Kidney epithelial cell (primary cell): ENCODE data around the gene ZNF214. TPM values are rescaled to one million over a fixed set of nuclear protein-coding genes. Genes with fewer than 3 reads are reported as not detected.
"Not testable (repeated sequence)": the region's sequence is repeated elsewhere in the genome, so short reads cannot be mapped to it uniquely, and the experiment has no call there.

Experiments
- DNase-seq: peaks from one replicate; pipeline ENCODE4 v3.0.0-alpha.2; 2010; ENCODE audit warnings: low read depth
- H3K27me3 ChIP-seq: 2 replicates; pipeline ENCODE4 v1.6.0; 2011; ENCODE audit warnings: low read length; ENCODE audit not compliant: control insufficient read depth, insufficient read depth
- H3K36me3 ChIP-seq: 2 replicates; pipeline ENCODE4 v1.5.1; 2011; ENCODE audit warnings: low read length; ENCODE audit not compliant: control insufficient read depth, insufficient read depth
- H3K4me3 ChIP-seq: 2 replicates; pipeline ENCODE4 v1.5.1; 2011; ENCODE audit warnings: low read depth, mild to moderate bottlenecking, control low read depth, low read length
- total RNA-seq: library from RNA; depleted of rRNA; stranded (reverse); fragments of >200 nt; gene quantifications from 2 replicates; pipeline ENCODE4 v1.2.3, GENCODE V29; 2015
- TF ChIP-seq, protein P1 (sequence below): IDR thresholded peaks from 2 replicates; pipeline ENCODE4 v1.5.1; 2011; ENCODE audit warnings: mild to moderate bottlenecking, moderate library complexity, low read length, control low read depth, inconsistent platforms; ENCODE audit not compliant: insufficient read depth, poor library complexity, severe bottlenecking

ZNF214 gene
- total RNA-seq, 1 donor from 2014 or later: 4.0 TPM

DNA sequence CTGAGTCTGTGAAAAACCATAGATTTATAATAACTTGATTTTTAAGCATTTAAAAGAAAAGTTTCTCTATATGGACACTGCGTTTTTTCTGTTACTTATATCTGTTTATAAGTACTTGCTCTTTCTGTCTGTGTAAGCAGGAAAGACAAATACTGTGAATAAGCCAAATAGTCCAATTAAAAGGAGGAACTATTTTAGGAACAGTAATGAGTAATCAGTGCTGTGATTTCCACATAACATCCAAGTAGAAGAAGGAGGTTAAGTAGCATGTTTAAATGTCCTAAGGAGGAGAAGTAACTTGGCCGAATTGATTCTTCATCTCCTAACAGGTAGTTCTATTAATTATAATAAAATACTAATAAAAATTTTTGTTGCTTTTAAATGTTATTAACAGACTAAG lies 40.8 kb downstream of the ZNF214 start:
- no peak for DNase-seq
- TF ChIP-seq, protein P1, sequence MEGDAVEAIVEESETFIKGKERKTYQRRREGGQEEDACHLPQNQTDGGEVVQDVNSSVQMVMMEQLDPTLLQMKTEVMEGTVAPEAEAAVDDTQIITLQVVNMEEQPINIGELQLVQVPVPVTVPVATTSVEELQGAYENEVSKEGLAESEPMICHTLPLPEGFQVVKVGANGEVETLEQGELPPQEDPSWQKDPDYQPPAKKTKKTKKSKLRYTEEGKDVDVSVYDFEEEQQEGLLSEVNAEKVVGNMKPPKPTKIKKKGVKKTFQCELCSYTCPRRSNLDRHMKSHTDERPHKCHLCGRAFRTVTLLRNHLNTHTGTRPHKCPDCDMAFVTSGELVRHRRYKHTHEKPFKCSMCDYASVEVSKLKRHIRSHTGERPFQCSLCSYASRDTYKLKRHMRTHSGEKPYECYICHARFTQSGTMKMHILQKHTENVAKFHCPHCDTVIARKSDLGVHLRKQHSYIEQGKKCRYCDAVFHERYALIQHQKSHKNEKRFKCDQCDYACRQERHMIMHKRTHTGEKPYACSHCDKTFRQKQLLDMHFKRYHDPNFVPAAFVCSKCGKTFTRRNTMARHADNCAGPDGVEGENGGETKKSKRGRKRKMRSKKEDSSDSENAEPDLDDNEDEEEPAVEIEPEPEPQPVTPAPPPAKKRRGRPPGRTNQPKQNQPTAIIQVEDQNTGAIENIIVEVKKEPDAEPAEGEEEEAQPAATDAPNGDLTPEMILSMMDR: no peak
- no peak overlapping the region for H3K4me3 ChIP-seq
- H3K27me3 ChIP-seq: no peaks in the 10 kb centered on the region
- H3K36me3 ChIP-seq: no peaks in the 10 kb centered on the region

DNA sequence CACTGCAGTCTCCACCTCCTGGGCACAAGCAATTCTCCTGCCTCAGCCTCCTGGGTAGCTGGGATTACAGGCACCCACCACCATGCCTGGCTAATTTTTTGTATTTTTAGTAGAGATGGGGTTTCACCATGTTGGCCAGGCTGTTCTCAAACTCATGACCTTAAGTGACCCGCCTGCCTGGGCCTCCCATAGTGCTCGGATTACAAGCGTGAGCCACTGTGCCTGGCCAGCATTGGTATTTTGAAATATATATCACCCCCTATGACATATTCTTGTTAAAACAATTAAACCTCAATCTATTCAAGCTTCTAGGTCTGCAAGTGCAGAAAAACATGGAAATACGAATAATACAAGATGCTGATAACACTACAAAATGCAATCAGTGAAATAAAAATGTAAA lies 50.3 kb downstream of the ZNF214 start:
- H3K36me3 ChIP-seq, DNase-seq, H3K4me3 ChIP-seq, H3K27me3 ChIP-seq: not testable (repeated sequence)

DNA sequence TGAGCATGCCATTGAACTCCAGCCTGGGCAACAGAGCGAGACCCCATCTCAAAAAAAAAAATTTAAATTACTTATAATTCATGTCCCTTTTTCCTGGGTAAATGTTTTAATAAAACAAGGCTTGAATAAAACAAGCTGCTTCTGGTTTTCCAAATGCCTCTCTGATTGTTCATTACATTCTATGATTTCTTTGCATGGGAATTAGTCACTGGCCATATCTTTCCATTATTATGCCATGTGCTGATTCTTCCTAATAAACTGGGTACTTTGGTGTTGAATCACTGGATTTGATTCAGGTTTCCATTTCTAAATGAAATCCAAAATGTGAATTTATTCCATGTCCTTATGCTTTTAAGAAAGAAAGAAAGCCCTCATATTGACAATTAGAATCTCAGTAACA lies 51.3 kb downstream of the ZNF214 start:
- TF ChIP-seq, protein P1: no peak
- Histone ChIP-seq H3K4me3 (no peak overlapping the region), H3K27me3 (no peaks in the 10 kb centered on the region), H3K36me3 (no peaks in the 10 kb centered on the region)
- no peak for DNase-seq

DNA sequence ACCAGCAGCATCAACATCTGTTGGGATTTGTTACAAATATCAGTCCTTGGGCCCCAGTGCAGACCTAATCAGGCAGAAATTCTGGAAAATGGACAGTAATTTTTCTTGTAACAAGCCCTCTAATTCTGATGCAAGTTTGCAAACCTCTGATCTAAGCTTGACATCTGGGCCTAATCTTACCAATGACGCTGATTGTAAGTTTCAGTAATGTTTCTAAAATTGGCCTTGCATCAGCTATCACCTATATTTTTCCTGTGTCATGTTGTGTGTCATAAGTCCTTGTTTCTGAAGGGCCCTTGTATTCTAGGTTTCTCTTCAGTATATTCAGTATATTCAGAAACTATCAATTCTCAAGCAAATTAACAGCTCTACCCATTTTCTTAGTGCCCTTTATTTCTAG lies 57.5 kb downstream of the ZNF214 start:
- TF ChIP-seq, protein P1: no peak
- Histone ChIP-seq H3K4me3 (no peak overlapping the region), H3K27me3 (no peaks in the 10 kb centered on the region), H3K36me3 (no peaks in the 10 kb centered on the region)
- DNase-seq: no peak

DNA sequence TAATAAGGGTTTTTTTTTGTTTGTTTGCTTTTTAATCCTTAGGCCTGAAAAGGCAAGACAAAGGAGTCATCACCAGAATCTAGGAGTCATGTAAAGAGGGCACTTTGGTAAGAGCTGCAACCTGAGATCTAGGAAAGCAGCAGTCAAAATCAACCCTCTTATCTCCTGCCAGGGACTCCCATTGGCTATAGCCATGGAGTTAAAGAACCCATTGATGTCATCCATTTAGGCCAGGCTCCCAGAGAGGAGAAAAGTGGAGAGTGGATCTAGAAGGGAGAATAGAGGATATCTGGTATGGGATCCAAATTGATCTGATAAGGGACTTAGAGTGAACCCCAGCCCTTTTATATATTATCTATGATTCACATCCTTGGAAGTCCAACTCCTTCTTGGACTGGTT lies 58.0 kb downstream of the ZNF214 start:
- no peaks in the 10 kb centered on the region for H3K27me3 ChIP-seq
- TF ChIP-seq, protein P1: no peak
- H3K36me3 ChIP-seq: no peaks in the 10 kb centered on the region
- DNase-seq: no peak
- no peak overlapping the region for H3K4me3 ChIP-seq

DNA sequence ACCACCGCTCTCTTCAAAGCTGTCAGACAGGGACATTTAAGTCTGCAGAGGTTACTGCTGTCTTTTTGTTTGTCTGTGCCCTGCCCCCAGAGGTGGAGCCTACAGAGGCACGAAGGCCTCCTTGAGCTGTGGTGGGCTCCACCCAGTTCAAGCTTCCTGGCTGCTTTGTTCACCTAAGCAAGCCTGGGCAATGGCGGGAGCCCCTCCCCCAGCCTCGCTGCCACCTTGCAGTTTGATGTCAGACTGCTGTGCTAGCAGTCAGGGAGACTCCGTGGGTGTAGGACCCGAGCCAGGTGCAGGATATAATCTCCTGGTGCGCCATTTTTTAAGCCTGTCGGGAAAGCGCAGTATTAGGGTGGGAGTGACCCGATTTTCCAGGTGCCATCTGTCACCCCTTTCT lies 65.9 kb downstream of the ZNF214 start:
- DNase-seq, H3K27me3 ChIP-seq, H3K4me3 ChIP-seq, H3K36me3 ChIP-seq: not testable (repeated sequence)

Other genes starting within 250 kb of the ZNF214 start
- gene OR2AG2, start 248.4 kb downstream of the ZNF214 start, total RNA-seq: 0.04 and 0.27 TPM in 2 replicates
- gene OR2AG1, start 237.3 kb downstream of the ZNF214 start, total RNA-seq: not detected in 2 replicates
- gene OR6A2, start 220.7 kb downstream of the ZNF214 start, total RNA-seq: not detected in 2 replicates
- gene OR10A5, start 174.7 kb downstream of the ZNF214 start, total RNA-seq: not detected in 2 replicates
- not detected in 2 replicates for gene OR10A2, start 157.3 kb downstream of the ZNF214 start, total RNA-seq
- not detected in 2 replicates for gene OR10A4, start 143.7 kb downstream of the ZNF214 start, total RNA-seq
- 0.38 TPM in 1 of 2 replicates, not detected in the other for gene OR2D2, start 127.8 kb downstream of the ZNF214 start, total RNA-seq
- not detected in 2 replicates for gene OR2D3, start 99.3 kb downstream of the ZNF214 start, total RNA-seq
- gene ZNF215, start 93.9 kb downstream of the ZNF214 start, total RNA-seq: 1.5 and 2.7 TPM in 2 replicates
- not detected in 2 replicates for gene NLRP14, start 133 bp upstream of the ZNF214 start, total RNA-seq
- 0.21 and 0.50 TPM in 2 replicates for gene RBMXL2, start 68.7 kb upstream of the ZNF214 start, total RNA-seq
- 1.0 and 1.2 TPM in 2 replicates for gene SYT9, start 231.6 kb upstream of the ZNF214 start, total RNA-seq